ENCODE measurements around the gene PLGLB2. TPM values are rescaled to one million over a fixed set of nuclear protein-coding genes. Genes with fewer than 3 reads are reported as not detected.
"Not testable (repeated sequence)": the region's sequence is repeated elsewhere in the genome, so short reads cannot be mapped to it uniquely, and the experiment has no call there.

The PLGLB2 gene
- total RNA-seq (2014; rRNA removed; shearing (Covaris generic)): not detected in 2 replicates

DNA sequence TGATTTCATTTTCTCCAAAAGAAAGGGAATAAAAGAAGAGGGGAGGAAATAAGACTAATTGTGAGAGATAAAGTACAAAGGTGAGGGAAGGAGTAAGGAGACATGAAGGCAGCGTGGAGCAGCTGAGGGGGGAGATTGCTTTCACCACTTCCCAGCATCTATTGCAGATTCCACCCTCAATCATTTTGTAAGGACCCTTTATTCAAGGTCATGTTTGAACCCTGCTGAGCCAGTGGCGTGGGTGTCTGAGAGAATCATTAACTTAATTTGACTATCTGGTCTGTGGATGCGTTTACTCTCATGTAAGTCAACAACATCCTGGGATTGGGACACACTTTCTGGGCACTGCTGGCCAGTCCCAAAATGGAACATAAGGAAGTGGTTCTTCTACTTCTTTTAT, at the start of gene PLGLB2:
TSS of gene PLGLB2 (plus strand) at position 297 of the 400 bp plus-strand sequence. CDS start at position 364, 67 bp downstream.
- in situ Hi-C loops (cut with HindIII; ENCODE audit: low sequenced_read_pairs); DNase-seq (ENCODE audit: low spot score): not testable (repeated sequence)

- in situ Hi-C loops (cut with HindIII; ENCODE audit: low sequenced_read_pairs); DNase-seq (ENCODE audit: low spot score): not testable (repeated sequence)
These were observed 43.1 kb upstream of the PLGLB2 start for GRCh38 chr2:87704572-87705323.

- in situ Hi-C loops (cut with HindIII; ENCODE audit: low sequenced_read_pairs); DNase-seq (ENCODE audit: low spot score): not testable (repeated sequence)
These were observed 39.5 kb upstream of the PLGLB2 start for GRCh38 chr2:87708368-87708767.

- in situ Hi-C loops (cut with HindIII; ENCODE audit: low sequenced_read_pairs); DNase-seq (ENCODE audit: low spot score): not testable (repeated sequence)
These were observed 19.8 kb upstream of the PLGLB2 start for GRCh38 chr2:87727940-87728599.

- in situ Hi-C loops (cut with HindIII; ENCODE audit: low sequenced_read_pairs); DNase-seq (ENCODE audit: low spot score): not testable (repeated sequence)
These were observed 7.0 kb upstream of the PLGLB2 start for GRCh38 chr2:87740928-87741327.

DNA sequence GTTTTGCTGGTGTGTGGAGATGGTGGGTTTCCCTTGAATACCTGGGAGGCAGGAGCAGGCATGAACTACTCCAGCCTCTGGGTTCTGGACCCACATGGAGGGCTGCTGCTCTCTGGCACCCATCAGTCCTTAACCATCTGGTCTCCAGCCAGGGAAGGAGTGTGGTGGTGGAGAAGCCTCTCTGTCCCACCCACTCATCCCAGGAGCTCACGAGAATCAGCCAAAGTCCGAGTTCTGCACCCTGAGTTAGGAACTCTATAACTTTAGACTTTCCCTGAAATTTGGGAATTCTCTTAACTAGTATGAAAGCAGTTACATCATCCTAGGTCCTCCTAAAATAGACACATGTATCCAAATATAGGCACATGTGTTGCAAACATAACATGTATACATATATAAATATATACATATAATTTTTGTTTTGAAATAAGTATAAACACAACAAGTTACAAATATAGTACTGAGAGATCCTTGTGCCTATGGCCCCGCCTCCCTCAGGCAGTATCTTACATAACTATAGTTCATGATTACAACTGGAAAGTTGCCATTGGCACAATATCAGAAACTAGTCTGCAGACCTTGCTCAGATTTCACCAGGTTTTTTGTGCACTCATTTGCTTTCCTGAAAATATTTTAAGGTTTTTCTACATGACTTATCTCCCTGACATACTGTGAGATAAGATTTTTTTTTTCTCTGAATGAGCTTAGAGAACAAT, 5.3 kb upstream of the PLGLB2 start:
- in situ Hi-C loops (cut with HindIII; ENCODE audit: low sequenced_read_pairs): not testable (repeated sequence)

DNA sequence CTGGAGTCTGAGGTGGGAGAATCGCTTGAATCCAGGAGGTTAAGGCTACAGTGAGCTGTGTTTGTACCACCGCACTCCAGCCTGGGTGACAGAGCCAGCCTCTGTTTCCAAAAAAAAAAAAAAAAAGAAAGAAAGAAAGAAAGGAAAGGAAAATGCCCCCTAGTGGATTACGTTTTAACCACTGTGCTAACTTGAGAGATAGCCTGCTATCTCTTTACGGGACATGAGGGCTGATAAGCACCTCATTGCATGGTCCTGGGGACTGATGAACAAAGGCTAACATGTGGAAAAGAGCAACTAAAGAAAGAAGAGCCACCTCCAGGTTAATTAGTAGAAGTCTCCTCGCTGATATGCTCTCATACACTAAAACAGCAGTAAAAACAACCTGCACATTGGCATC, 4.2 kb upstream of the PLGLB2 start:
- DNase-seq (ENCODE audit: low spot score); in situ Hi-C loops (cut with HindIII; ENCODE audit: low sequenced_read_pairs): not testable (repeated sequence)

More for the DNA sequence above, 5.3 kb upstream of the PLGLB2 start:
- not testable (repeated sequence) for DNase-seq (ENCODE audit: low spot score)

- DNase-seq (ENCODE audit: low spot score); in situ Hi-C loops (cut with HindIII; ENCODE audit: low sequenced_read_pairs): not testable (repeated sequence)
These were observed 2.4 kb upstream of the PLGLB2 start for GRCh38 chr2:87745353-87745951.

GRCh38 chr2:87748524-87748923, 637 bp downstream of the PLGLB2 start:
- in situ Hi-C loops (cut with HindIII; ENCODE audit: low sequenced_read_pairs): not testable (repeated sequence)

DNA sequence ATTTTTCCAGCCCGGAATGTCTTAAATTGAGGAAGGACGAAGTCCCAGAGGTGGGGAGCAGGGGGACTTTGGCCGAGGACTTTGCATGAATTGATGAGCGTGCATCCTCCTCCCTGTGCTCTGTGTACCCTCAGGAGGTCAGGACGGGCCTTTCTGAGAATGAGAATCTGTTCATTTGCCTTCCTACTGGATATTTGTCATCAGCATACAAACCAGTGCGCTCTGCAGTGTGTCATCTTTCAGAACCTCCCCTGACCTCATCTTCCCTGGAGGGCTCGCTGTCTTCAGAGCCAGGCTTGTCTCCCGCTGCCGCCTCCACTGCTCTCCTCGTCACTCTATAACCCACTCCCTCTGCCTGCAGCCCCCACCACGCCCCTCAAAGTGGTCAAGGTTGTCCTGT, 2.7 kb downstream of the PLGLB2 start:
- in situ Hi-C loops (cut with HindIII; ENCODE audit: low sequenced_read_pairs); DNase-seq (ENCODE audit: low spot score): not testable (repeated sequence)

More at GRCh38 chr2:87748524-87748923, 637 bp downstream of the PLGLB2 start:
- DNase-seq (ENCODE audit: low spot score): not testable (repeated sequence)

DNA sequence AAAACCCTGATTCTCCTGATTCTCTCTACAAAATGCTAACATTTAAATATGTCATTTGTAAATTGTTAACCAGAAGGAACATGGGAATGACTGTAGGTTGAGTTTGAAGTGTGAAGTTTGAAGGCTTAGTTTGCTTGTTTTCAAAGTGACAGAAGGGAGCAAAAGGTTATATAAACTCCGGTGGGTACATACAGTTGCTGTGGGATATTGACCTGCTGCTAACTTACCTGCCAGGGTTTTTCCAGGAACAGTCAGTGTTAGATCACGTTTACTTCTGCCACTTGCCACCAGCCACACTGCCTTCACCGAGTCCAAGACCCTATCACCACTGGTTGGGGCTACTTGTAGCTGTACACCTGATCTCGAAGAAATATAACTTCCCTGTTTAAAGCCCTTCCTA, 6.9 kb downstream of the PLGLB2 start:
- DNase-seq (ENCODE audit: low spot score); in situ Hi-C loops (cut with HindIII; ENCODE audit: low sequenced_read_pairs): not testable (repeated sequence)

Other genes with a start within 250 kb of the PLGLB2 start
- gene RGPD2, start 77.7 kb downstream of the PLGLB2 start, total RNA-seq (2014; rRNA removed; shearing (Covaris generic)): not detected in 2 replicates